Stimulated activated CD4-positive, alpha-beta T cell treated with anti-CD3 and anti-CD28 coated beads, Interleukin-2, amount 100 ng/mL, for 4 hours (primary cell): ENCODE results near the gene HYAL4.
"Not testable (repeated sequence)": the region's sequence is repeated elsewhere in the genome, so short reads cannot be mapped to it uniquely, and the experiment has no call there.

Experiments used
- DNase-seq: peaks from one replicate; pipeline ENCODE4 v3.0.0-alpha.2; 2020; ENCODE audit warnings: low read depth

The HYAL4 gene

DNA sequence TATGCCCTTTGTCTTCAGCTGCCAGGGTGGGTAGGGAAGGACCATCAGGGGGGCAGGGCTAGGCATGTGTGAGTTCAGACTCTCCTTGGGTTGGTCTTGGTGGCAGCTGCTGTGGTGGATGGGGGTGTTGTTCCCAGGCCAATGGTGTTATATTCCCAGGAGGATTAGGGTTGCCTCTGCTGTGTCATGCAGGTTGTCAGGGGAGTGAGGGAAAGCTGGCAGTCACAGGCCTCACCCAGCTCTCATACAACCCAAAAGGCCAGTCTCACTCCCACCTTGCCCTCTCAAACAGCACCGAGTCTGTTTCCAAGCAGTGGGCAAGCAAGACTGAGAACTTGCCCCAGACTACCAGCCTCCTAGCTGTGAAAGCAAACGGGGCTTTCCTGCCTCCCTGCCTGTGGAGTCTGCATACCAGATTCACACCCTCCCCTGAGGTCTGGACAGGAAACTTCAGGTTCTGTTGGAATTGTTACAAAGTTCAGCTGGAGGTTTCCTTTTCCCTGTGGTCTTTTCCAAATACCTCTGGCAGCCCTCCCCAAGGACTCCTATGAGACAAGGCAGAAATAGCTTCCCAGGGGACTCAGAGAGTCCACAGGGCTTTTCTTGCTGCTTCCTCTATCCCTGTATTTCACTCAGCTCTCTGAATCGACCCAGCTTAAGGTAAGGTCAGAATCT is 1.4 kb downstream of the HYAL4 start:
- DNase-seq = no peak

DNA sequence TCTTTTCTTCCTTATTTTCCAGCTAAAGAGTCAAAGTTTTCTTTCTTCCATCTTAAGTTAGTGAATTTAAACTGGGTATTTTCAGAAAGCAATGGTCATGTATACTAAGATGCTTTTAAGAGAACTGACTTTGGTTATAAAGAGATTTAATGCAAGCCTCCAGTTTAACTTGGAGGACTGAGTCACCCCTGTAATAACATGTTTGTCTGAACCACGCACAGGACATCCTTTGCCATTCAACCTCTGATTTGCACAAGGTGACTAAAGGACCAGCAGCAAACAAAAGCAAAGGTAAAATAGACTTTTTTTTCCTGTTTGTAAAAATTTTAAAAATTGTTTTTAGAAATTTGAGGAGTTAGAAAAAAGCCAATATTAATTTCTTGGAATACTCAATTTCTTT is 2.9 kb downstream of the HYAL4 start:
- no peak for DNase-seq

DNA sequence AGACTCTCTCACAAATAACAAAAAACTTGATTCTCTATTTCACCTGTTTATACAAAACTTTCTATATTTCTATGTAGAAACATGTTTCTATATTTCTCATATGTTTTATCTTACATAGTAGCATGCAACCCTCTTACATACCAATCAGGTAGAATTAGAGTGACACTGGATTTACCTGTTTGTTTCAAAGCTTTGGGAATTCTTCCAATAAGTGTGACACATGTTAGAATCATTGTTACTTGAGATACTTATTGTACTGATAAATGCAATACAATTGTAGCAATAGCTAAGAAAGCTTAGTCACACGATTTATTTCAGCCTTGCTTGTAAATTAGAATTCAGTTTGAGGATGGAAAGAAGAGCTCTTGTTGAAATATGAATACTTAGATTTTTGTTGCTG is 4.9 kb downstream of the HYAL4 start:
- DNase-seq = no peak

GRCh38 chr7:123851404-123851803 is 6.4 kb downstream of the HYAL4 start:
- DNase-seq = not testable (repeated sequence)

- not testable (repeated sequence) for DNase-seq
Measured at GRCh38 chr7:123854291-123854690, 9.3 kb downstream of the HYAL4 start.

- not testable (repeated sequence) for DNase-seq
Measured at GRCh38 chr7:123856428-123856827, 11.5 kb downstream of the HYAL4 start.

DNA sequence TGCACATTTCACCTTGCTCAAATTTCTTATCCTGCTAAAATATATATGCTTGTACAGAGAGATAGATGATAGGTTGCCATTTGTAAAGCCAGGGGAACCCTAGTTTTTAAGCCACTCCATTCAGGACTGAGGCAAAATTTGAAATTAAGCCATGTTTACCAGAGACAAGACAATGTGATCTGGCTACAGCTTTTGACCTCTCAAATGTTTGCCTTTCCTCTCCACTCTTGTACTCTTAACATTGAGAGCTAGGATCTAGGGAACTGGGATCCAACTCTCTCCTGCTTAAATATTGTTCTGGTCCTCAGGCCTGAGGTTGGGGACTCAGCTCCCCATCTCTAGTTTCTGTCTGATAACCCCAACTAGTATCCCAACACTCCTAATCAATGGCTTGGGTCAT is 15.9 kb downstream of the HYAL4 start:
- DNase-seq = no peak

DNA sequence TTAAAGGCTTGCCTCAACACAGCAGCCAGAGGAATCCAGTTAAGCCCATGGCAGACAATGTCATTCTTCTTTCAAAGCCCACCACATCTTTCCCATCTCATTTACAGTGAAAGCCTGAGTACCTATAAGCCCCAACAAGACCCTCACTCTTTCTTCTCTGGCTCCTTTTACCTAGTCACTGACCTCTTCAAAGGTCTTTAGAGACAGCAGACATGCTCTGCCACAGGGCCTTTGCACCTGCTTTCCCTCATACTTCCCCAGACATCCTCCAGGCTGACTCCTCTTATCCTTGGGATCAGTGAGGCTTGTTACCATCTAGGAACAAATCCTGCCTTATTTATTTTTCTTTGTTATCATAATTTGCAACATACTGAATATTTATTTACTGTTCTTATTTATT is 17.8 kb downstream of the HYAL4 start:
- no peak for DNase-seq

DNA sequence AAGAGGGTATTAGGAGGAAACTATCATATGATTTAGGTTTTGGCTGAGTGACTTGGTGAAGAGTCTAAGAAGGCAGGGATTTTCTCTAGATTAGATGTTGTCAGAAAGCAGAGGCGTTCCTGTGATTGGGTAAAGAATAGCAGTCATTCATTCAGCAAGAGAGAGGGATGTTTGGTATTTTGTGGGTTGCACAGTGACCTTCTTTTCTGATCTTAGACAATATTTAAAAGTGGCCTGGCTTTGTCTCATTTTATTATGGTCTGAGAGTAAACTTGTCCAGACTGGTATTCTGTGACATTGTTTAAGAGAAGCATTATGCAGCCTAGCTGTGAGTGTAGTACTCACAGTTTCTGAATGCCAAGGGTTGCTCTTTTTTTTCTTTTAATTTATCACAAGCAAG is 18.5 kb downstream of the HYAL4 start:
- DNase-seq = no peak

GRCh38 chr7:123864012-123864411 is 19.0 kb downstream of the HYAL4 start:
- DNase-seq = no peak

DNA sequence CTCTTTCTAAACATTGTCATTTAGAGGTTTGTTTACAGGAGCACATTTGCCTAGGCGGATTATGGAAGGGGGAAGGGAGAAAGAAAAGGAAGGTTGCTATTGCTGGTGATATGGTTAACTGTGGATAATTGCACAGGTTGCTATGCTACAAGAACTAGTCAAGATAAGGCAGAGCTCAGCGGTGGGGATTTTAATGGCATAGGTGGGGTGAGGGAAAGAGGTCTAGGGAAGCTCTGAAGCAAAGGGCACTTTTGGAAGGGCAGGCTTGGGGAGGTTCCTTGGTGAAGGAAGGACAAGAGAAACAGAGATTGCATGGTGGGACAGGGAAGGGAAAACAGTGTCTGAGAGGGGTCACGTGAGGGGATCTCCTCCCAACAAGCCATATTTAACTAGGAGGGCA is 19.5 kb downstream of the HYAL4 start:
- DNase-seq = no peak

DNA sequence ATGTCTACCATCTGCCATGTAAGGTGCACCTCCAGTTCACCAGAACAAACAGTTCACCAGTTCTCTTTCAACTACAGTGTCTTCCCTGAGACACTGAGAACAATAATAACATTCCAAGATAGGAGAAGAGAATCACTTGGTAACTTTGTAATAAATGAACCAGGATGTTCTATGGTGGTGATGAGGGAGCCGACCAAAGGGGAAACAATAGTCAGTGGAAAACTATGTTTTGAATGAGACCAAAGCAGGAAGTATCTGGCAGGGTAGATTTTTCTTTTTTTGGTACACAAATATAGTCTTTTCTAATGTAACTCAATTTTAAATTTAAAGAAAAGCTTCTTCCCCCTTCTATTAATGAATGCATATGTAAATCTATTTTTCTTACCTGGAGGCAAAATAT is 20.0 kb downstream of the HYAL4 start:
- no peak for DNase-seq

DNA sequence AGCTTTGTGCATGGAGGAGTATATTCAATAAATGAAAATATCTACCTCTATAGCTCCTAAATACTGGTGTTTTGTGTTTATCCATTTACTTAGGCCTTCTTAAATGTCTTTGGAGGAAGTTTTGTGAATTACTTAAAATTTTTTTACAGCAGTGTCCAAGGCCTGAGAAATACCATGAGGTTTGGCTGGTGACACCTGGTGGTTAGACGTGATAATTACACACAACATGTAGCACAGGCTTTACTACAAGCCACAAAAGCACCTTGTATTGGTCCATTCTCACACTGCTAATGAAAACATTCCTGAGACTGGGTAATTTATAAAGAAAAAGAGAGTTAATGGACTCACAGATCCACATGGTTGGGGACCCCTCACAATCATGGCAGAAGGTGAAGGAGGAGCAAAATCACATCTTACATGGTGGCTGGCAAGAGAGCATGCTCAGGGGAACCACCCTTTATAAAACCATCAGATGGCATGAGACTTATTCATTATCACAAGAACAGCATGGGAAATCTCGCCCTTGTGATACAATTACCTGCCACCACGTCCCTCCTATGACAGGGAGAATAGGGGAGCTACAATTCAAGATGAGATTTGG is 20.6 kb downstream of the HYAL4 start:
- peak; percentile 20 for DNase-seq

- DNase-seq = no peak
Measured at GRCh38 chr7:123867225-123867624, 22.3 kb downstream of the HYAL4 start.

DNA sequence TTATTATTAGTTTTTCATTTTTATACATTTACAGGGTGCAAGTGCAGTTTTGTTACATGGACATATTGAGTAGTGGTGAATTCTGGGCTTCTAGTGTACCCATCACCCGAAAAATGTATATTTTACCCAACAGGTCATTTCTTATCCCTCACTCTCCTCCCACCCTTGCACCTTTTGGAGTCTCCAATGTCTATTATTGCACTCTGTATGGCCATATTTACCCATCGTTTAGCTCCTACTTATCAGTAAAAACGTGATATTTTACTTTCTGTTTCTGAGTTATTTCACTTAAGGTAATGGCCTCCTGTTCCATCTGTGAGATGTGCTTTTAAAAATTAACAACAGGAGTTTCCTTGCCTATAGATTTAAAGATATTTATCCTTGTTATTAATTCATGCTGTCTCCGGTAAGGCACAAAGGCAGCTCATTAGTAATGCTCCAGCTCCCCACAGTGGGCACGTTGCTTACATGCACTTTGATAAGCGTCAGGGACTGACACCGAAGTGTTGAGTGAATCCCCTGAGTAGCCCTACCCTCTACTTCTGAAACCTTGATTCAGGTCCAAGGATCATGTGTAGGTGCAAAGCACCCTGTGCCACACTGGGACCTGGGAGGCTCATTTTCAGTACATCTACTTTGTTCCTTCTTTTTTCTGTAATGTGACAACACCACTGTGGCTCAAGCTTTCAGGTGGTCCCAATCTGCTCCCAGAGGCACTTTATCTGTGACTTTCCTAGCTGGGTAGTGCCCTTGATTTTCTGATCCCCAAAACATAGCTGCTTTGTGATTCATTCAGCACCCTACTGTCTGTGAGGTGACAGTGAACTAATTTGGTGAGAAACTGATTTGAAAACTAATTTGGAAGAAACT is 27.3 kb downstream of the HYAL4 start:
- peak; percentile 3 for DNase-seq

- DNase-seq = no peak
Measured at GRCh38 chr7:123872908-123873307, 27.9 kb downstream of the HYAL4 start.

GRCh38 chr7:123876557-123877256 is 31.7 kb downstream of the HYAL4 start:
- DNase-seq = no peak

- DNase-seq = no peak
Measured at GRCh38 chr7:123879628-123880027, 34.7 kb downstream of the HYAL4 start.

GRCh38 chr7:123881300-123881699 is 36.3 kb downstream of the HYAL4 start:
- no peak for DNase-seq

DNA sequence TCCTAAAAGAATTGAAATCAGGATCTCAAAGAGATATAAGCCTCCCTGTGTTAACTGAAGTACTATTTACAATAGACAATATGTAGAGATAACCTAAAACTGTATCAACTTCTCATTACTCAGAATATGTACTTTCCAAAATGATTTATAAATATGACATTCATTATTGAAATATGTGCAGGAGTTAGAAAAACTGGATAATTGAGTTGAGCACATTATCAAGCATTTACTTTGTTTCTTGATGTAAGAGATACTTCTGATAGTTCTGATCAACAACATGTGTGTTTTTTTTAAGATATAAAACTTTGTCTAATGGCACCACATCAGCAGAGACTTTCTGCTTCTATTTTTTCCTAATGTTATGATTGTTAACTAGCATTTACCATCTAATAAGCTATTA is 38.2 kb downstream of the HYAL4 start:
- DNase-seq = no peak

DNA sequence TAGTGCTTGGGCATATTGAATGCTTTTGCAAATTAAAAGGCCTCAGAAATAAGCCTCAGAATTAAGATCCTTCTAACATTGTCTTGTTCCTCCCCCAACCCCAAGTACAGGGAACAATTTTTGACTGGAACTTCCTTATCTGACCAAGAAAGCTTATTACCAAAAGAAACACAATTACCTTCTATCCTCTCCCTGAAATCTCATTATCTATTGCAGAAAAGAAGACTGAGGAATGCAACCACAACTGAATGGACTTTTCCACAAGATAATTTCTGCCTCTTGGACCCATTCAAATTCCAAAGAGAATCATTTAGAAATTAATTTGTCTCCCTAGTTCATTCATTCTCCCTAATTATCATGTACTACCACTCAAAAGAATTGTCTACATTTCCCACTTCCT is 43.2 kb downstream of the HYAL4 start:
- no peak for DNase-seq

- DNase-seq = not testable (repeated sequence)
Measured at GRCh38 chr7:123894753-123895152, 49.8 kb downstream of the HYAL4 start.

GRCh38 chr7:123901101-123901500 is 56.1 kb downstream of the HYAL4 start:
- no peak for DNase-seq
